ENCODE results near the gene NID1. TPM values are rescaled to one million over a fixed set of nuclear protein-coding genes. Genes with fewer than 3 reads are reported as not detected.

The NID1 gene
- total and polyA plus RNA-seq, 12 donors: 26.0 to 216 (median 82.5) TPM

GRCh38 chr1:236041631-236042618 lies 23.0 kb downstream of the NID1 start:
- no peak overlapping the region for H3K4me3 ChIP-seq
- intact Hi-C loops (cut with DNase I): no loop called here
- DNase-seq: peak in 1 of 7 donors; percentile 38
- no peaks in the 10 kb centered on the region for H3K9me3 ChIP-seq (replicated peaks in 1 of 3)
- H3K27ac ChIP-seq: peak overlapping the region in 1 of 5 donors; percentile 45
- no peak for TF ChIP-seq CTCF (IDR thresholded peaks at IDR 0.05)
- no peak for TF ChIP-seq POLR2A (IDR thresholded peaks at IDR 0.05)
- 85 to 92% (median 89%) methylated on average over 15 to 17 of the region's 17 CpGs for WGBS, 4 donors
- H3K27me3 ChIP-seq: no peaks in the 10 kb centered on the region
- H3K36me3 ChIP-seq (replicated peaks in 1 of 2): peaks cover 0 to 40% of the 10 kb centered on the region in 2 donors
- no peaks in the 10 kb centered on the region for H3K4me1 ChIP-seq (replicated peaks in 1 of 2)

DNA sequence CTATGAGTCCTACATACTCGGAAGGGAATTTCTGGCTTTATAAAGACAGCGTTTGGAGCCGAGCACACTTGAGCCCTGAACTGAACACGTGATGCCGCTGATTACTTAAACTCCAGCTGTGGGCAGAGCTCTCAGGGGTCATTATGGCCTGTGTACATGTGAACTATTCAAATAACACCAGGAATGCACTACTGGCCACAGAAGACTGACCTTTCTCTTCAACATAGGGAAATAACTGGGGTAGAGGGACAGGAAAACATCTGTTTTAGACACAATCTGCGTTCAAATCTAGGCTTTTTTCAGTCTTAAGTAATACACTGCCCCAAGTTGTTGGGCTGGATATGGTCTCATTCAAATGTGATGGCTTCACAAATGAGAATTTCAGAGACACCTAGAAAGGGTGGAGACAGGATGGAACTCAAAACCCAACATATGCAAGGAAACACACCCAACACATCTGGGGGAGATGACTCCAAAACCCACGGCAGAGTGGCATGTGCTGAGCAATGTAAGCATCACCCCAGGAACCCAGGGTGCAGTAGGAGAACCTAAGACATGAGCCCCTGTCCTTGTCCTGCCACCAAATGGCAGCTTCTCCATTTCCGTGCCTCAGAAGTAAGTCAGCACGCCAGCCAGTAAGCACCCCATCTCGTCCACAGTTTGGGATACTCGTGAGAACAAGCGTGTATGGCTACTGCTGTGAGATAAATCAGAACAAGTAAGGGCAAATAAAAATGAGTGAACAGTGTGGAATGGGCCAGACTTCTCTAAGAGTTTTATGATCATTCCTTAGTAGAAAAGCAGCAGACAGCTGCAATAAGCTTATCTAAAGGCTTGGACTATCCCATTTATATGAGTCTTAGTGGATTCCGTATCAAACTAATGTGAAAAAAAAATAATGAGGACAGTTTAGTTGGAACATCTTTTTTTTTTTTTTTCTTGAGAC lies 24.9 kb downstream of the NID1 start:
- no peaks in the 10 kb centered on the region for H3K27me3 ChIP-seq
- H3K27ac ChIP-seq: peak overlapping the region in 2 of 5 donors; percentile 21 to 77
- H3K9me3 ChIP-seq (replicated peaks in 1 of 3): no peaks in the 10 kb centered on the region
- H3K4me3 ChIP-seq: no peak overlapping the region
- WGBS, 4 donors: 71 to 75% (median 72%) methylated on average over 13 of the region's 13 CpGs
- H3K36me3 ChIP-seq (replicated peaks in 1 of 2): peaks cover 0 to 30% of the 10 kb centered on the region in 2 donors
- TF ChIP-seq POLR2A (IDR thresholded peaks at IDR 0.05) (no peak), CTCF (IDR thresholded peaks at IDR 0.05) (no peak)
- peak in 1 of 7 donors; percentile 55 for DNase-seq
- H3K4me1 ChIP-seq (replicated peaks in 1 of 2): no peaks in the 10 kb centered on the region
- intact Hi-C loops (cut with DNase I): no loop called here

DNA sequence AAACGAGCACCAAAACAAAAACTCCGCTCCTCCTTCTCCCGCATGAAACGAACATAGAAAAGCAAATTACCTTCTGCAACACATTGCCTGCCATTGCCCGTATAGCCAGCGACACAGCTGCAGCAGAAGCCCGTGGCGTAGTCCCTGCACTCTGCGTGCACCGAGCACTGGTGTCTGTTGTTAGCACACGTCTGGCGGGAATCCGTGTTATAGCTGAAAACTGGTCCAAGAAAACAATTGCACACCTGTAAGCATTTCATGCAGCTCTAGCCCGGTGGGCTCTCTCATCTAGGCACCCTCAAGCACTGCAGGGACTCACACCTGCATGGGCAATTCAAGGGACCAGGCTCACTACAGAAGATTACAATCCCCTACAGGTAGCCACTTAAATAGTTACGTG lies 26.9 kb downstream of the NID1 start:
- Histone ChIP-seq H3K36me3 (replicated peaks in 1 of 2) (peaks cover 0 to 26% of the 10 kb centered on the region in 2 donors), H3K27ac (no peak overlapping the region)
- intact Hi-C loops (cut with DNase I): no loop called here

More for the DNA sequence above, 26.9 kb downstream of the NID1 start:
- no peak for TF ChIP-seq CTCF (IDR thresholded peaks at IDR 0.05)
- TF ChIP-seq POLR2A (IDR thresholded peaks at IDR 0.05): no peak
- Histone ChIP-seq H3K4me1 (replicated peaks in 1 of 2) (no peaks in the 10 kb centered on the region), H3K4me3 (no peak overlapping the region), H3K9me3 (replicated peaks in 1 of 3) (no peaks in the 10 kb centered on the region), H3K27me3 (no peaks in the 10 kb centered on the region)
- WGBS, 4 donors: 93 to 97% (median 95%) methylated on average over 15 of the region's 15 CpGs
- peak in 1 of 7 donors; percentile 35 for DNase-seq
